PC-3 (cell line): ENCODE data around the gene FBXO10. TPM values are rescaled to one million over a fixed set of nuclear protein-coding genes. Genes with fewer than 3 reads are reported as not detected.

Source experiments
- ATAC-seq: fragments of 200-7000 bp; cut with Tn5 transposase; 2 replicates; pipeline ENCODE4 v1.9.1; 2020; ENCODE audit warnings: mild to moderate bottlenecking, moderate library complexity
- BruUV-seq: library from RNA; stranded (reverse); fragments of 400-500 nt; replicated peaks from 2 replicates; lab custom pipeline; 2021; lab: Mats Ljungman, UMichigan
- CTCF ChIA-PET: fragments of 300-600 bp; sonication (Branson Sonifier 250); formaldehyde crosslinking; loops from one replicate; lab custom pipeline; 2022; ENCODE audit warnings: antibody characterized with exemption; lab: Charles Lee
- POLR2A ChIA-PET: fragments of 300-600 bp; sonication (Branson Sonifier 250); formaldehyde crosslinking; loops from one replicate; lab custom pipeline; 2022; ENCODE audit warnings: antibody characterized with exemption; ENCODE audit not compliant: unreplicated experiment; lab: Charles Lee
- DNase-seq: peaks from one replicate; pipeline ENCODE4 v3.0.0-alpha.2; 2015
- H2AFZ ChIP-seq: fragments of 300-600 bp; sonication (generic); 2 replicates; pipeline ENCODE4 v1.6.0; 2016; ENCODE audit warnings: antibody characterized with exemption, low read length
- H3F3A ChIP-seq: fragments of 300-600 bp; sonication (generic); one replicate; pipeline ENCODE4 v1.6.0; 2017; ENCODE audit warnings: antibody characterized with exemption, low read length, control low read depth, mild to moderate bottlenecking; ENCODE audit not compliant: unreplicated experiment
- H3K27ac ChIP-seq: fragments of 300-600 bp; sonication (generic); 2 replicates; pipeline ENCODE4 v1.5.1; 2016; ENCODE audit warnings: mild to moderate bottlenecking, low read length
- H3K27me3 ChIP-seq: fragments of 300-600 bp; sonication (generic); 2 replicates; pipeline ENCODE4 v1.6.1; 2016; ENCODE audit warnings: low read length, mixed read lengths
- H3K36me3 ChIP-seq: fragments of 300-600 bp; sonication (generic); 2 replicates; pipeline ENCODE4 v1.6.1; 2016; ENCODE audit warnings: low read depth, mixed run types, low read length, mixed read lengths
- H3K4me1 ChIP-seq: fragments of 300-600 bp; sonication (generic); 2 replicates; pipeline ENCODE4 v1.5.1; 2016; ENCODE audit warnings: low read length; ENCODE audit not compliant: insufficient read depth
- H3K4me2 ChIP-seq: fragments of 300-600 bp; sonication (generic); 2 replicates; pipeline ENCODE4 v1.6.0; 2016; ENCODE audit warnings: low read length
- H3K4me3 ChIP-seq: fragments of 300-600 bp; sonication (generic); 2 replicates; pipeline ENCODE4 v1.5.1; 2016; ENCODE audit warnings: mild to moderate bottlenecking, low read length, mixed read lengths
- H3K79me2 ChIP-seq: fragments of 300-600 bp; sonication (generic); 2 replicates; pipeline ENCODE4 v1.6.1; 2017; ENCODE audit warnings: low read length, mixed read lengths
- H3K9ac ChIP-seq: fragments of 300-600 bp; sonication (generic); 2 replicates; pipeline ENCODE4 v1.6.0; 2016; ENCODE audit warnings: mild to moderate bottlenecking, low read length
- H3K9me2 ChIP-seq: fragments of 300-600 bp; sonication (generic); replicated peaks from 2 replicates; pipeline ENCODE4 v1.6.1; 2016; ENCODE audit warnings: mixed run types, low read length, mixed read lengths
- H3K9me3 ChIP-seq: fragments of 300-600 bp; sonication (generic); 2 replicates; pipeline ENCODE4 v1.6.1; 2016; ENCODE audit warnings: low read length, mixed read lengths
- H4K20me1 ChIP-seq: fragments of 300-600 bp; sonication (generic); 2 replicates; pipeline ENCODE4 v1.6.1; 2016; ENCODE audit warnings: low read length, mixed read lengths
- EZH2 ChIP-seq: fragments of 300-600 bp; sonication (generic); IDR thresholded peaks from one replicate; pipeline ENCODE4 v1.6.1; 2017; ENCODE audit warnings: antibody characterized with exemption, mild to moderate bottlenecking, low read length; ENCODE audit not compliant: unreplicated experiment
- EZH2phosphoT487 ChIP-seq: fragments of 300-600 bp; sonication (generic); IDR thresholded peaks from 2 replicates; pipeline ENCODE4 v1.6.1; 2018; ENCODE audit warnings: mild to moderate bottlenecking, antibody characterized with exemption, low read length, borderline replicate concordance
- intact Hi-C: fragments of 100-400 bp; cut with micrococcal nuclease; formaldehyde crosslinking; loops from 2 replicates; pipeline ENCODE4 v1.9.0; 2023
- total RNA-seq: library from RNA; depleted of rRNA; stranded (reverse); fragments of >200 nt; gene quantifications from 2 replicates; pipeline ENCODE4 v1.2.3, GENCODE V29; 2014
- TF ChIP-seq, protein P1 (sequence below): fragments of 300-600 bp; sonication (generic); conservative IDR thresholded peaks from 2 replicates; pipeline ENCODE4 v1.5.1; 2017; ENCODE audit warnings: antibody characterized with exemption, low read depth, mild to moderate bottlenecking, low read length

Gene FBXO10
- total RNA-seq, 1 experiment from 2014 or later: 2.6 TPM

DNA sequence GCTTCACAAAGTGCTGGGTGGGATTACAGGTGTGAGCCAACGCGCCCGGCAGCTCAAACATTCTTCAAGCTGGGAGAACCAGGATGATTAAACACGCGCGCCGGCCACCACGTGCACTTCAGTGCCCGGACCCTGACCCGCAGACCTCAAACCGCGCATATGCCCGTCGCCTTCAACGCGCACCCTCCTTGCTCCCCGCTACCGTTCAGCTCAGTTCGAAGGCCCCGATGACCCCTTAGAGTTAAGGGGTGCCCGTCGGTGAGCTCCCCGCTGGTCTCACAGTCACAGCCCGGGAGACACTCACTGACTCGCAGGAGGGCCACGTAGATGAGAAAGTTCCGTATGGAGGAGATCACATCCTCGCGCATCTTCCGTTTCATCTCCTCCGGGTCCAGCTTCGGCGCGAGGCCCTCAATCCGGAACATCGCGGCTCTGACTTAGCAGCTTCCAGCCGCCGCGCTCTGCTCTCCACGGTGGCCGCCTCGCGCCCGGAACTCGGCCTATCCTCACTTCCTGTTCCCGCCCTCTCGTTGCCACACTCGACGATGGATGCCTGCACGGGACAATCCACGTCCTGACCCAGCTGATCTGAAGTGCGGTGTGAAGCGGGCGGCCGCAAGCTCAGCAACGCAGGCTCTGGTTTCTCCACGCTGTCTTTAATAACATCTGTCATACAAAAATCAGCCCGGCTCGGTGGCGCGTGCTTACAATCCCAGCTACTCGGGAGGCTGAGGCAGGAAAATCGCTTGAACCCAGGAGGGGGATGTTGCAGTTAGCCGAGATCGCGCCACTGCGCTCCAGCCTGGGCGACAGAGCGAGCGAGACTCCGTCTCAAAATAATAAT is 16.1 kb upstream of the FBXO10 start, which contains the start of gene TOMM5:
Gene TOMM5 (minus strand): TSS at position 490 of the 844 bp plus-strand sequence. CDS start 65 bp downstream, at position 425.
- TF ChIP-seq, protein P1, sequence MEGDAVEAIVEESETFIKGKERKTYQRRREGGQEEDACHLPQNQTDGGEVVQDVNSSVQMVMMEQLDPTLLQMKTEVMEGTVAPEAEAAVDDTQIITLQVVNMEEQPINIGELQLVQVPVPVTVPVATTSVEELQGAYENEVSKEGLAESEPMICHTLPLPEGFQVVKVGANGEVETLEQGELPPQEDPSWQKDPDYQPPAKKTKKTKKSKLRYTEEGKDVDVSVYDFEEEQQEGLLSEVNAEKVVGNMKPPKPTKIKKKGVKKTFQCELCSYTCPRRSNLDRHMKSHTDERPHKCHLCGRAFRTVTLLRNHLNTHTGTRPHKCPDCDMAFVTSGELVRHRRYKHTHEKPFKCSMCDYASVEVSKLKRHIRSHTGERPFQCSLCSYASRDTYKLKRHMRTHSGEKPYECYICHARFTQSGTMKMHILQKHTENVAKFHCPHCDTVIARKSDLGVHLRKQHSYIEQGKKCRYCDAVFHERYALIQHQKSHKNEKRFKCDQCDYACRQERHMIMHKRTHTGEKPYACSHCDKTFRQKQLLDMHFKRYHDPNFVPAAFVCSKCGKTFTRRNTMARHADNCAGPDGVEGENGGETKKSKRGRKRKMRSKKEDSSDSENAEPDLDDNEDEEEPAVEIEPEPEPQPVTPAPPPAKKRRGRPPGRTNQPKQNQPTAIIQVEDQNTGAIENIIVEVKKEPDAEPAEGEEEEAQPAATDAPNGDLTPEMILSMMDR: no peak
- no peak for TF ChIP-seq EZH2phosphoT487
- TF ChIP-seq EZH2: no peak
- DNase-seq (peak; percentile 82), ATAC-seq (peak; percentile 87)
- Histone ChIP-seq H2AFZ (peak within 1 kb of the TSS; percentile 74), H3K4me3 (peak within 1 kb of the TSS; percentile 100), H3K9ac (peak within 1 kb of the TSS; percentile 100), H4K20me1 (peaks cover 28% of the 10 kb centered on the region), H3K4me2 (peak within 1 kb of the TSS; percentile 91), H3K27ac (peak within 1 kb of the TSS; percentile 73), H3K79me2 (peaks cover 53% of the 10 kb centered on the region), H3K36me3 (peaks cover 18% of the 10 kb centered on the region), H3K9me2 (no peaks in the 10 kb centered on the region), H3K4me1 (peaks cover 19% of the 10 kb centered on the region), H3F3A (no peaks in the 10 kb centered on the region), H3K9me3 (no peaks in the 10 kb centered on the region), H3K27me3 (no peaks in the 10 kb centered on the region)
- ChIA-PET POLR2A (interaction anchor here (0.6 kb wide), 2 partner anchors 193 to 209 kb away, joined by 3 to 4 read pairs; no protein-coding TSS in a partner anchor), CTCF (interaction anchor here (0.6 kb wide), 1 partner anchor 140 kb away, joined by 3 read pairs; no protein-coding TSS in a partner anchor)
- BruUV-seq: TSS peak; percentile 73
- intact Hi-C loops: no loop called here

DNA sequence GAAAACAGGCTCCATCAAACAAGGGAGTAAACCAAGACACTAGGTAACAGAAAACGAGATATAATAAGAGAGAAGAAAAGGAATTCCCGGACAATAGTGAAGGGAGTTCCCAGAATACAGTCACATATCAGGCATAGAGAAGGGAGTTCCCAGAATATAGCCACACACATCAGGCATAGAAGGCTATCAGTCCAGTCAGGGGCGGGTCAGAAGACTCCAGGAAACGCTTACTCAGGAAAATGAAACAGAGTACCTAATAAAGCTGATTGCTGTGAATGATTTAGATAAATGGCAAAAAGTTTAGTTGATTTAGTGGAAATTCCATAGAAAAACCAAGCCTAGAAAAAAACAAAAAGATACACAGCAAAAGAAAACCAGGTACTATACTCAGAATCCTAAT is 11.3 kb upstream of the FBXO10 start:
- no peak for ATAC-seq
- intact Hi-C loops: loop anchor here (10.0 kb wide), 1 partner anchor 777 kb away; no protein-coding TSS in a partner anchor
- CTCF ChIA-PET: no interaction called here

More for the DNA sequence above, 11.3 kb upstream of the FBXO10 start:
- H3K9me3 ChIP-seq: no peaks in the 10 kb centered on the region
- no peak for DNase-seq
- POLR2A ChIA-PET: no interaction called here
- H3K36me3 ChIP-seq: peaks cover 54% of the 10 kb centered on the region
- peaks cover 80% of the 10 kb centered on the region for H3K79me2 ChIP-seq
- no peak overlapping the region for H3K27ac ChIP-seq
- no peak for TF ChIP-seq EZH2
- TF ChIP-seq EZH2phosphoT487: no peak
- TF ChIP-seq, protein P1: no peak
- peaks cover 15% of the 10 kb centered on the region for H3K4me1 ChIP-seq
- H3F3A ChIP-seq: peaks cover 7% of the 10 kb centered on the region
- no peaks in the 10 kb centered on the region for H3K27me3 ChIP-seq
- no peak overlapping the region for H2AFZ ChIP-seq
- no peaks in the 10 kb centered on the region for H3K9me2 ChIP-seq
- no peak overlapping the region for H3K4me3 ChIP-seq
- H3K4me2 ChIP-seq: no peak overlapping the region
- BruUV-seq: no TSS peak
- H3K9ac ChIP-seq: no peak overlapping the region
- peaks cover 41% of the 10 kb centered on the region for H4K20me1 ChIP-seq
